Measurements from ENCODE around the gene PDE8B. TPM values are rescaled to one million over a fixed set of nuclear protein-coding genes. Genes with fewer than 3 reads are reported as not detected.

The PDE8B gene, protein sequence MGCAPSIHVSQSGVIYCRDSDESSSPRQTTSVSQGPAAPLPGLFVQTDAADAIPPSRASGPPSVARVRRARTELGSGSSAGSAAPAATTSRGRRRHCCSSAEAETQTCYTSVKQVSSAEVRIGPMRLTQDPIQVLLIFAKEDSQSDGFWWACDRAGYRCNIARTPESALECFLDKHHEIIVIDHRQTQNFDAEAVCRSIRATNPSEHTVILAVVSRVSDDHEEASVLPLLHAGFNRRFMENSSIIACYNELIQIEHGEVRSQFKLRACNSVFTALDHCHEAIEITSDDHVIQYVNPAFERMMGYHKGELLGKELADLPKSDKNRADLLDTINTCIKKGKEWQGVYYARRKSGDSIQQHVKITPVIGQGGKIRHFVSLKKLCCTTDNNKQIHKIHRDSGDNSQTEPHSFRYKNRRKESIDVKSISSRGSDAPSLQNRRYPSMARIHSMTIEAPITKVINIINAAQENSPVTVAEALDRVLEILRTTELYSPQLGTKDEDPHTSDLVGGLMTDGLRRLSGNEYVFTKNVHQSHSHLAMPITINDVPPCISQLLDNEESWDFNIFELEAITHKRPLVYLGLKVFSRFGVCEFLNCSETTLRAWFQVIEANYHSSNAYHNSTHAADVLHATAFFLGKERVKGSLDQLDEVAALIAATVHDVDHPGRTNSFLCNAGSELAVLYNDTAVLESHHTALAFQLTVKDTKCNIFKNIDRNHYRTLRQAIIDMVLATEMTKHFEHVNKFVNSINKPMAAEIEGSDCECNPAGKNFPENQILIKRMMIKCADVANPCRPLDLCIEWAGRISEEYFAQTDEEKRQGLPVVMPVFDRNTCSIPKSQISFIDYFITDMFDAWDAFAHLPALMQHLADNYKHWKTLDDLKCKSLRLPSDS
- total RNA-seq = not detected in 2 replicates

DNA sequence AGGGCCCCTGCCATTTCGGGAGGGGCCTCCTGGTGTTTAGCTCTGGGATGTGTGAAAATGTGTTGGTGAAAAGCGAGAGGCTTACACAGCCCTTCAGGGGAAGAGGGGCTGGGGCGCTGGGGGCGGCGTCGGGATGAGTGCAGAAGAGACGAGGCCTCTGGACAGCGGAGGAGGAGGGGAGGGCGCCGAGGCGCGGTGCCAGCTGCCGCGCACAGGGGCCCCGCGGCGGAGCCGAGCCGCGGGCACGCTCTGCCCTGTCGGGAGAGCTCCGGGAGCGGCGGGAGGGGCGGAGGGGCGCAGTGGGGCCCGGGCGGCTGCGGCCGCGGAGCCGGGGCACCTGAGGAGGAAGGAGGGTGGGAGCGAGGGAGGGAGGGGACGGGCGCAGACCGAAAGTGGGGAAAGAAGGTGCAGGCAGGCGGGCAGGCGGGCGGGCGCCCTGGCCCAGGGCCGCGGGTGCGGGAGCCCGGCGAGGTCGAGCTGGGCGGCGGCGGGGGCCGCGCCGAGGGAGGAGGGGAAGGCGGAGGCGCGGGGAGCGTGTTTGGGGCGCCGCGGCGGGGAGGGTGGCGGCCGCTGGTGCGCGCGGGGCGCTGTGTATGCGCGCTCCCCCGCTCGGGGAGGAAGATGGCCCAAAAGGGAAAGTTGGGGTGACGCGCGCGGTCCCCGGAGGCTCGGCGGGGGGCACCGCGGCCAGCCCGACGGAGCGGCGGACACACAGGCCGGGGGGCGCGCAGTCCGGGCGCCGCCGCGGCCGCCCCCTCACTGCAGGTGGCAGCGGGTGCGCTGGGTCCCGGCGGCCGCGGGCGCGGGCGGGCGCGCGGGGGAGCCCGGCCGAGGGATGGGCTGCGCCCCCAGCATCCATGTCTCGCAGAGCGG is at the start of gene PDE8B:
TSS of gene PDE8B (plus strand) at position 590 of the 873 bp plus-strand sequence. CDS start at position 836, 246 bp downstream.

Other genes with a start within 250 kb of the PDE8B start
- 15.5 and 24.5 TPM in 2 replicates for gene AGGF1, start 180.3 kb upstream of the PDE8B start, total RNA-seq
- 0.65 and 2.0 TPM in 2 replicates for gene ZBED3, start 123.4 kb upstream of the PDE8B start, total RNA-seq

Measured in bladder microvascular endothelial cell (primary cell).